Effector CD8-positive, alpha-beta T cell (primary cell): ENCODE data around the gene BCR.
A peak's percentile ranks its signal among the peaks of the same experiment; 100 is the strongest.
"Not testable (repeated sequence)": the region's sequence is repeated elsewhere in the genome, so short reads cannot be mapped to it uniquely, and the experiment has no call there.

Experiments
- DNase-seq: peaks from one replicate; lab custom pipeline; 2025; lab: John Stamatoyannopoulos, UW

The BCR gene

DNA sequence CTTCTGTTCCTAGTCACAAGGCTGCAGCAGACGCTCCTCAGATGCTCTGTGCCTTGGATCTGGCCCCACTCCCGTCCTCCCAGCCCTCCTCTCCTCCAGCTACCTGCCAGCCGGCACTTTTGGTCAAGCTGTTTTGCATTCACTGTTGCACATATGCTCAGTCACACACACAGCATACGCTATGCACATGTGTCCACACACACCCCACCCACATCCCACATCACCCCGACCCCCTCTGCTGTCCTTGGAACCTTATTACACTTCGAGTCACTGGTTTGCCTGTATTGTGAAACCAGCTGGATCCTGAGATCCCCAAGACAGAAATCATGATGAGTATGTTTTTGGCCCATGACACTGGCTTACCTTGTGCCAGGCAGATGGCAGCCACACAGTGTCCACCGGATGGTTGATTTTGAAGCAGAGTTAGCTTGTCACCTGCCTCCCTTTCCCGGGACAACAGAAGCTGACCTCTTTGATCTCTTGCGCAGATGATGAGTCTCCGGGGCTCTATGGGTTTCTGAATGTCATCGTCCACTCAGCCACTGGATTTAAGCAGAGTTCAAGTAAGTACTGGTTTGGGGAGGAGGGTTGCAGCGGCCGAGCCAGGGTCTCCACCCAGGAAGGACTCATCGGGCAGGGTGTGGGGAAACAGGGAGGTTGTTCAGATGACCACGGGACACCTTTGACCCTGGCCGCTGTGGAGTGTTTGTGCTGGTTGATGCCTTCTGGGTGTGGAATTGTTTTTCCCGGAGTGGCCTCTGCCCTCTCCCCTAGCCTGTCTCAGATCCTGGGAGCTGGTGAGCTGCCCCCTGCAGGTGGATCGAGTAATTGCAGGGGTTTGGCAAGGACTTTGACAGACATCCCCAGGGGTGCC lies 109.8 kb downstream of the BCR start:
- DNase-seq, result peak; percentile 40

DNA sequence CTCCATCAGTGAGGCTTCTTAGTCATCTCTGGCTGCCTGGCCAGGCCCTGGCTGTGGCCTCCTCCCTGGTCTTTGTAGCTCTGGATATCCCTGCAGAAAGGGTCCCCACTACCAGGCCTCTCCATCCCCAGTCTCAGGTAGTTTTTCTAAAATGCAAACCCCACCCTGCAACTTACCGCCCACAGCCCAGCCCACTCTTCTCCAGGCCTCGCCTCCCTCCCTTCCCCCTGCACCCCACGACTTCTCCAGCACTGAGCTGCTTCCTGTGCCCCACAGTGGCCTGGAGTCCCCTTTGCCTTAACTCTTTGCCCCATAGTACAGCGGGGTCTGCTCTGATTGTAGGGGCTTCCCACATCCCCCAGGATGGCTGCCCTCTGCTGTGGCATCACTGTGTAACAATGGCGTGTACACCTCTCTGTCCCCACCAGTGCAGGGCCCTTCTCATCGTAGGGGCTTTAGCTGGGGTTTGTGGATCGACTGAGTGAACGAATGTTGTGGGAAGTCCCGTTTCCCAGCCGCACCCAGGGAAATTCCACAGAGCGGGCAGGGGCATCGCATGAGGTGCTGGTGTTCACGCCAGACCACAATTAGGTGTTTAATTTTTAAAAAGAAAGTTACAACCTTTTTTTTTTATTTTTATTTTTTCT lies 111.6 kb downstream of the BCR start:
- DNase-seq, result no peak

GRCh38 chr22:23292453-23293350 lies 112.4 kb downstream of the BCR start:
- DNase-seq, result no peak

DNA sequence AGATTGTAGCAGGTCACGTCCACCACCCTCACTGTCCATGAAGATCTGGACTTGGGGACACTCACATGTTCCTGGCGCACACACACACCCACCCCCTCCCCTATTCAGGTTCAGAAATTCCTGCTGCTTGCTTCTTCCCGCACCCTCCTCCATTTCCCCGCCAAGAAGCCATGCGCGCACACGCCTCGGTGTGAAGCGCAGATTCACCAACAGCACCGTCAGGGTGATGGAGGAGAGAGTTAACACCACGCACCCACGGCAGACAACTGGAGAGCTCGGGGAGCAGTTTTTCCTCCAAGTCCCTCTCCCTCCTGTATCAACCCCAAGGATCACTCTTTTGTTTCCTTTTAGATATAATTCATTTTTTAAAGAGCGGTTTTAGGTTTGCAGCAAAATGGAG lies 113.4 kb downstream of the BCR start:
- no peak for DNase-seq

DNA sequence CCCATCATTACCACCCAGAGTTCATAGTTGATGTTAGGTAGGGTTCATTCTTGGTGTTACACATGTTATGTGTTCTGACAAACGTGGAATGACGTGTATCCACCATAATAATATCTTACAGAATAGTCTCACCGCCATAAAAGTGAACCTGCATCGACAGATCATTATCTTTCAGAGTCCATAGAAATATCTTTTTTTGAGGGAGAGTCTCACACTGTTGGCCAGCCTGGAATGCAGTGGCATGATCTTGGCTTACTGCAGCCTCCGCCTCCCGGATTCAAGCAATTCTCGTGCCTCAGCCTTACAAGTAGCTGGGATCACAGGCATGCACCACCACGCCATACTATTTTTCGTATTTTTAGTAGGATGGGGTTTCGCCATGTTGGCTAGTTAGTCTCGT lies 113.9 kb downstream of the BCR start:
- no peak for DNase-seq

DNA sequence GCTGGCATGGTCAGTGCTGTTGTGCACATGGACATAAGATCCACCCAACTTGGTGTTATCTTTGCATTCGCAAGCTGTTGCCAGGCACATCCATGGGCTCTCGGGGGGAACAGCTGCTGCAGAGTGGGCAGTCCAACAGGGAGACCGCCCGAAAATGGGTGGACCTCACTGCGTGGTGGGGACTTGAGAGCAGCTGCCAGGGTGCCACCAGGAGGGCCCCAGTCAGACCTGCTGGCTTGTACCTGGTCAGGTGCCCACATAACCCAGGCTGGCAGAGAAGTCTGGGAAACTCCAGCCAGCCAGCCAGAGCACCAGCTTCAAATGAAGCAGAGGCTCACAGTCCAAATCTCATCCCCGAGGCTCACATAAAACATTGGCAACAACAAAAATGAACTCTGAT lies 120.2 kb downstream of the BCR start:
- no peak for DNase-seq

DNA sequence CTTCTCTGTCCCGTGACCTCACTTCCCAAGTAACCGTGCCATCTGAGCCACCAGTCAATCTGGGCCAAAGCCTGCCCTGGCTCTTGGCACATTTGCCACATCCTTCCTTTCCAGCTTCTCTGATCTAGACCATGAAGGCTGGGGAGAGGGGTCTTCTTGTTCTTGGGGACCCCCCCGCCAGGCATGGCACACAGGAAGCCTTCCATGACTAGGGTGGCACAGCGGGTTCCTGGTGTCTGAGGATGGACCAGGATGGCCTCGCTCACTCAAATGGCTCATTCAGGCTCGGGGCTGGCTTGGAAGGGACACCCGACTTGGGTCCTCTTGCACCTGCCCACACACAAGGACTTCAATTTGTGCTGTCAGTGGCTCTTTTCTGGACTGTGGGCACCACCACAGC lies 121.3 kb downstream of the BCR start:
- no peak for DNase-seq

- DNase-seq, result no peak
These were observed 122.1 kb downstream of the BCR start for GRCh38 chr22:23302171-23303002.

DNA sequence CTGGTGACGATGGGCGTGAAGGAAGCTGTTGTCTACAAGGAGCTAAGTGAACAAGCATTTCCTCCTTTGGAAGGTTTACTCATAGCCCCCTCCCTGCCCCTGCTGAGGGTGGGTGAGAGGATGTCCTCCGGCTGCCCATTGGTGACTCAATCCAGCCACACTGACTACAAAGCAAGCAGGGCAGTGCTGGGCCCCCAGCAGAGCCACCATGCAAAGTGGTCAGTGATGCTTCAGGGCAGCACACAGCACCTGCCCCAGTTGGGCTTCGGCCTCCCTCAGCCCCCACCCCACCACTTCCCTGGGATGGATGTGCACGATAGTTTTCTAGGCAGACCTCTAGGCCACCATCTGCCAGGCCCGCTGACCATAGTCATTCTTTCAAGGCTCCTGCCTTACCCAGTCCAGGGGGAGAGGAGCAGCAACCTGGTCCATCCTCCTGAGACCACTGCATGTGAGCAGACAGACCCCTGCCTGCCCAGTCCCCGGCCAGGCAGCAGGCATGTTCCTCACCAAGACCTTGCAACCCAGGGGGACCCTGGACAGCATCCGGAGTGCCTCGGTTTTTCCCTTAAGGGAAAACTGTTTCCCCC lies 125.1 kb downstream of the BCR start:
- no peak for DNase-seq

- no peak for DNase-seq
These were observed 125.6 kb downstream of the BCR start for GRCh38 chr22:23305922-23306374.

- DNase-seq, result no peak
These were observed 126.2 kb downstream of the BCR start for GRCh38 chr22:23306438-23306921.

DNA sequence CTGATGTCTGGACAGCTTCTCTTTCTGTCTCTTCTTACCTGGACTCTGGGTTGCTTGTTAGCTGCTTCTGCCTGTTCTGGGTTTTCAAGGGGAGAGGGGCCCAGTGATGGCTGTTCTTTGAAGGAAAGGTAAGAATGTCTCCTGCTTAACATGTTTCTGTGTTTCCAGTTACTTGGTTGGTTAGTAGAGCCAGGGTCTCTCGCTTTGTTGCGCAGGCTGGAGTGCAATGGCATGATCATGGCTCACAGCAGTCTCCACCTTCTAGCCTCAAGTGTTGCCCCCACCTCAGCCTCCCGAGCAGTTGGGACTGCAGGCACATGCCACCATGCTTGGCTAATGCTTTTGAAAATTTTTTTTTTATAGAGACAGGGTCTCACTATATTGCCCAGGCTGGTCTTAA lies 126.6 kb downstream of the BCR start:
- DNase-seq, result no peak

GRCh38 chr22:23307511-23307910 lies 127.2 kb downstream of the BCR start:
- DNase-seq, result not testable (repeated sequence)

GRCh38 chr22:23309261-23309660 lies 129.0 kb downstream of the BCR start:
- DNase-seq, result not testable (repeated sequence)

GRCh38 chr22:23310443-23311097 lies 130.3 kb downstream of the BCR start:
- DNase-seq, result not testable (repeated sequence)

DNA sequence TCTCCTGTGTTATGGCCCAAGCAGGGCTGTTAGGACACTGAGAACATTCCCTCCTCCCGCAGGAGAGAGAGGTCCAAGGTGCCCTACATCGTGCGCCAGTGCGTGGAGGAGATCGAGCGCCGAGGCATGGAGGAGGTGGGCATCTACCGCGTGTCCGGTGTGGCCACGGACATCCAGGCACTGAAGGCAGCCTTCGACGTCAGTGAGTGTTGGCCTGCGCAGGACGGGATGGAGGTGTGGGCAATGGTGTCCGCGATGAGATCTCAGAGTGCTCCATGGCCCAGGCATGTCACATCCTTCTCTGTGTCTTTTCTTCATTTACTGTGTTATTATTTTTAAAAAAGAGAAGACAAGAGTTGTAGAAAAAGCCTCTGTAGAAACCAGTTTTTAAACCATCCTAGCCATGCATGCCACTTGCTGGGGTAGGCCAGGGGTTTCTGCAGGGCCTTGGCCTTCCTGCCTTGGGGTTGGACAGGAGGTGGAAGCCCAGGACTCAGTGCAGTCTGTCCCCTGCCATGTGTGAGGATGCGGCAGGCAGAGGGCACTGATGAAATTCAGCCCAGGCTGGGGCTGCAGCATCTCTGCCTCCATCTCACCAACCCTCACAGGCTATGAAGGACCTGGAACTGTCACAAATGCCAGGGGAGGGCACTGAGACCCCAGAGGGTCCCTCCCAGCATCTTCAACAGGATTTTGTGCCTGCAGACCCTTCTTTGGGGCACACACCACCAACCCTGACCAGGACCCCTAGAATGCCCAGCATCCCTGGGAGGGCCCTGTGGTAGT lies 131.5 kb downstream of the BCR start:
- DNase-seq, result not testable (repeated sequence)

DNA sequence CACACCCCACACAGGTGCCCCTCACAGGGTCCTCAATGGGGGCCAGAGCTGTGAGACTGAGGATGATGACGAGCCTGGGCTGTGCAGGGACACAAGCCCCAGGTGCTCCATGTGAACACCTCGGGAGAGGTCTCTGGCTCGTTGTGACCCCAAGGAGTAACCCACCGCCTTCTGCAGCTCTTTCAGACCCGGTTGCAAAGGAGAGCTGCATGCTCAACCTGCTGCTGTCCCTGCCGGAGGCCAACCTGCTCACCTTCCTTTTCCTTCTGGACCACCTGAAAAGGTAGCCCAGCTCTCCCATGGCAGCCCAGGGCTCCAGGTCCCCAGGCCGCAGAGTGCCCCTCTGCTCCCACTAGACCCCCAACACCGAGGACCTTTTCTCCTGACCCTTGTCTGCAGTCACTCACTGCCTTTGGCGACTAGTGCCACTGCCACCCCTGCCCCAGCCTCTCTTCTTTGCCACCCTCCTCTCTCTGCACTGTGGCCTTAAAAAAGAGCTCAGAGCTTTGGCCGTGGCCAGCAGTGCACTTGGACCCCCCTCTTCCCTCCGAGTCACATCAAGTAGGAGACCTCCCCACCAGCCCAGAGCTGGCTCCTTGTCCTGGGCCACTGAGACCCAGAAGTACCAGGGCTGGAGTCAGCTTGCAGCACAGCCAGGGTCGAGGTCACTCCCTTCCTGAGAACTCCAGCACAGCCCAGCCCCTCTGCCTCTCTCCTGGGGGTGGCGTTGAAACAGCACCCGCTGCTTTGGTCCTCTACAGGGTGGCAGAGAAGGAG lies 133.7 kb downstream of the BCR start:
- no peak for DNase-seq

DNA sequence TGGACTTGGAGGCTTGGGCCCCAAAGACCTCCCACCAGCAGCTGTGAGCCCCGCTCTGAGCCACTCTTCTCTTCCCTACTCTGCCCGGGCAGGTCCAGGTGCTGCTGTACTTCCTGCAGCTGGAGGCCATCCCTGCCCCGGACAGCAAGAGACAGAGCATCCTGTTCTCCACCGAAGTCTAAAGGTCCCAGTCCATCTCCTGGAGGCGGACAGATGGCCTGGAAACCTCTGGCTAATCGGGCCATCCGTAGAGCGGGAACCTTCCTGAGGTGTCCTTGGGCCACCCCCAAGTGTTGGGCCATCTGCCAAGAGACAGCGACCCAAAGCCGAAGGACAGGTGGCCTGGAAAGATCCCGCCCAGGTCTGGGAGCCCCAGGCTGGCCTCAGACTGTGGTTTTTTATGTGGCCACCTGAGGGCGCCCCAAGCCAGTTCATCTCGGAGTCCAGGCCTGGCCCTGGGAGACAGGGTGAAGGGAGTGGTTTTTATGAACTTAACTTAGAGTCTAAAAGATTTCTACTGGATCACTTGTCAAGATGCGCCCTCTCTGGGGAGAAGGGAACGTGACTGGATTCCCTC lies 135.1 kb downstream of the BCR start:
- DNase-seq, result peak; percentile 52
